SK-N-SH (cell line): Measurements from ENCODE around the gene SH2D5. TPM values are rescaled to one million over a fixed set of nuclear protein-coding genes. Genes with fewer than 3 reads are reported as not detected.

Experiments
- CTCF ChIA-PET: fragments of 300-600, 350-600 bp; formaldehyde crosslinking; extraction: SDS; loops from one replicate; lab custom pipeline; 2021; lab: Yijun Ruan, JAX
- POLR2A ChIA-PET: fragments of 350-600 bp; sonication (Branson Sonifier 250); formaldehyde crosslinking; extraction: SDS; loops from one replicate; lab custom pipeline; 2020; ENCODE audit warnings: antibody characterized with exemption, inconsistent platforms; lab: Yijun Ruan, JAX
- DNase-seq: peaks from one replicate; pipeline ENCODE4 v3.0.0; 2012
- H2AFZ ChIP-seq: fragments of 200-600 bp; sonication (generic); 2 replicates; pipeline ENCODE4 v1.8.1; 2016; ENCODE audit warnings: antibody characterized with exemption, mild to moderate bottlenecking, low read depth
- H3F3A ChIP-seq: fragments of 200-600 bp; sonication (generic); replicated peaks from 2 replicates; pipeline ENCODE3; 2016; ENCODE audit warnings: antibody characterized with exemption, mild to moderate bottlenecking; ENCODE audit not compliant: insufficient read depth
- H3K27ac ChIP-seq, 2 experiments: fragments of 200-500 bp in 1 of 2; fragments of 200-600 bp in 1 of 2; sonication (Bioruptor generic) in 1 of 2; sonication (generic), shearing (Covaris generic) in 1 of 2; 2 replicates each; pipeline versions ENCODE4 v1.5.1 to v1.6.1; 2014 to 2016; ENCODE audit warnings: low read depth in 2 of 2, inconsistent platforms in 1 of 2, low read length in 1 of 2, mild to moderate bottlenecking in 1 of 2, mixed read lengths in 1 of 2
- H3K27me3 ChIP-seq: fragments of 200-600 bp; sonication (generic), shearing (Covaris generic); 2 replicates; pipeline ENCODE4 v1.6.1; 2016; ENCODE audit warnings: mixed run types; ENCODE audit not compliant: insufficient read depth
- H3K36me3 ChIP-seq, 2 experiments: fragments of 200-500 bp in 1 of 2; fragments of 200-600 bp in 1 of 2; sonication (Bioruptor generic) in 1 of 2; sonication (generic) in 1 of 2; replicated peaks in 1 of 2; 2 replicates each; pipeline versions ENCODE3 to v1.5.1; 2014 to 2016; ENCODE audit warnings: low read length in 1 of 2, mild to moderate bottlenecking in 1 of 2; ENCODE audit not compliant: insufficient read depth in 2 of 2, control insufficient read depth in 1 of 2
- H3K4me1 ChIP-seq, 2 experiments: fragments of 200-500 bp in 1 of 2; fragments of 200-600 bp in 1 of 2; sonication (Bioruptor generic) in 1 of 2; sonication (generic), shearing (Covaris generic) in 1 of 2; 2 replicates each; pipeline versions ENCODE4 v1.5.1 to v1.6.1; 2014 to 2016; ENCODE audit warnings: low read depth in 1 of 2, low read length in 1 of 2, mixed run types in 1 of 2; ENCODE audit not compliant: insufficient read depth in 2 of 2, control insufficient read depth in 1 of 2
- H3K4me2 ChIP-seq: fragments of 200-600 bp; sonication (generic), shearing (Covaris generic); 2 replicates; pipeline ENCODE4 v1.6.1; 2017; ENCODE audit warnings: mixed run types
- H3K4me3 ChIP-seq, 2 experiments: fragments of 200-500 bp in 1 of 2; fragments of 200-600 bp in 1 of 2; sonication (Bioruptor generic) in 1 of 2; sonication (generic), shearing (Covaris generic) in 1 of 2; 2 replicates each; pipeline versions ENCODE4 v1.5.1 to v1.8.1; 2014 to 2016; ENCODE audit warnings: low read depth in 2 of 2, inconsistent platforms in 1 of 2, low read length in 1 of 2, mild to moderate bottlenecking in 1 of 2, mixed read lengths in 1 of 2, moderate library complexity in 1 of 2
- H3K79me2 ChIP-seq: fragments of 200-600 bp; sonication (generic); 2 replicates; pipeline ENCODE4 v1.8.1; 2017; ENCODE audit warnings: mild to moderate bottlenecking; ENCODE audit not compliant: insufficient read depth
- H3K9ac ChIP-seq: fragments of 200-600 bp; sonication (generic); 2 replicates; pipeline ENCODE4 v1.6.1; 2017; ENCODE audit warnings: mixed run types
- H3K9me2 ChIP-seq: fragments of 200-600 bp; sonication (generic); 2 replicates; pipeline ENCODE4 v1.6.1; 2017; ENCODE audit warnings: mixed run types
- H3K9me3 ChIP-seq: fragments of 200-600 bp; sonication (generic); 2 replicates; pipeline ENCODE4 v1.6.1; 2017; ENCODE audit warnings: mixed run types, mild to moderate bottlenecking, moderate library complexity
- H4K20me1 ChIP-seq: fragments of 200-600 bp; sonication (generic); 2 replicates; pipeline ENCODE4 v1.6.1; 2017; ENCODE audit warnings: mild to moderate bottlenecking, mixed run types; ENCODE audit not compliant: insufficient read depth
- CHD2 ChIP-seq: fragments of 150-350 bp; IDR thresholded peaks from 2 replicates; pipeline ENCODE4 v1.6.1; 2018; ENCODE audit warnings: low read length; ENCODE audit not compliant: partially characterized antibody
- ELF1 ChIP-seq: IDR thresholded peaks from 2 replicates; pipeline ENCODE4 v1.4.0; 2012
- EP300 ChIP-seq, 2 experiments: IDR thresholded peaks; 2 replicates each; pipeline versions ENCODE4 v1.4.0 to v1.6.1; 2012; ENCODE audit warnings: borderline replicate concordance in 1 of 2, low read depth in 1 of 2, low read length in 1 of 2
- FOSL2 ChIP-seq: IDR thresholded peaks from 2 replicates; pipeline ENCODE4 v1.4.0; 2012; ENCODE audit warnings: low read depth, mild to moderate bottlenecking, moderate library complexity, borderline replicate concordance
- FOXJ3 ChIP-seq: sonication (generic); formaldehyde crosslinking; IDR thresholded peaks from 2 replicates; pipeline ENCODE4 v1.5.1; 2020; ENCODE audit warnings: mild to moderate bottlenecking, missing genetic modification reagents
- GABPA ChIP-seq: IDR thresholded peaks from 2 replicates; pipeline ENCODE4 v1.4.0; 2012; ENCODE audit warnings: low read depth, mild to moderate bottlenecking
- GATA2 ChIP-seq: sonication (generic); formaldehyde crosslinking; IDR thresholded peaks from 2 replicates; pipeline ENCODE4 v1.5.0; 2020; ENCODE audit warnings: mild to moderate bottlenecking, missing genetic modification reagents
- MXI1 ChIP-seq: IDR thresholded peaks from 2 replicates; pipeline ENCODE4 v1.6.1; 2012; ENCODE audit warnings: mild to moderate bottlenecking, low read depth, low read length, improper control_type of control experiment
- NRF1 ChIP-seq: IDR thresholded peaks from 2 replicates; pipeline ENCODE4 v1.6.1; 2012; ENCODE audit warnings: low read depth, mild to moderate bottlenecking, low read length
- POLR2AphosphoS5 ChIP-seq: IDR thresholded peaks from 2 replicates; pipeline ENCODE4 v1.6.1; 2012; ENCODE audit warnings: low read depth, low read length
- RAD21 ChIP-seq: IDR thresholded peaks from 2 replicates; pipeline ENCODE4 v1.6.1; 2012; ENCODE audit warnings: mild to moderate bottlenecking, low read length
- RXRA ChIP-seq: IDR thresholded peaks from 2 replicates; pipeline ENCODE4 v1.4.0; 2012; ENCODE audit warnings: low read depth, mild to moderate bottlenecking, borderline replicate concordance
- TAF1 ChIP-seq: IDR thresholded peaks from 2 replicates; pipeline ENCODE4 v1.6.1; 2012; ENCODE audit warnings: low read depth, mild to moderate bottlenecking, low read length, moderate library complexity, borderline replicate concordance
- YY1 ChIP-seq: IDR thresholded peaks from 2 replicates; pipeline ENCODE4 v1.4.0; 2012; ENCODE audit warnings: low read depth, mild to moderate bottlenecking
- WGBS: methylation state at CpG from one replicate; pipeline ENCODE4 v1.1.6; 2017; ENCODE audit warnings: low lambda C conversion rate; 5-methylcytosine and 5-hydroxymethylcytosine counted together
- polyA plus RNA-seq, 3 experiments: library from polyadenylated mRNA; depleted of rRNA; stranded (reverse); fragments of >200 nt; gene quantifications; 2 replicates each; pipeline ENCODE4 v1.2.3, GENCODE V29; 2012
- TF ChIP-seq, protein P1 (sequence below): fragments of 150-350 bp; IDR thresholded peaks from 2 replicates; pipeline ENCODE4 v1.6.1; 2017; ENCODE audit warnings: antibody characterized with exemption, low read length, low read depth, borderline replicate concordance
- TF ChIP-seq, protein P2 (sequence below): IDR thresholded peaks from 2 replicates; pipeline ENCODE4 v1.4.0; 2012; ENCODE audit warnings: low read depth, borderline replicate concordance
- TF ChIP-seq, protein P3 (sequence below): fragments of 200-600 bp; sonication (generic); IDR thresholded peaks from 2 replicates; pipeline ENCODE4 v1.6.1; 2017; ENCODE audit warnings: antibody characterized with exemption, mild to moderate bottlenecking, moderate library complexity
- TF ChIP-seq, protein P4 (sequence below): IDR thresholded peaks from 2 replicates; pipeline ENCODE4 v1.6.1; 2012; ENCODE audit warnings: mild to moderate bottlenecking, low read depth, low read length, moderate library complexity
- TF ChIP-seq, protein P5 (sequence below): IDR thresholded peaks from 2 replicates; pipeline ENCODE4 v1.4.0; 2012; ENCODE audit warnings: low read depth

The SH2D5 gene
- polyA plus RNA-seq, 1 of the 3 experiments (the other 2 are of a cell fraction), result 6.1 TPM

DNA sequence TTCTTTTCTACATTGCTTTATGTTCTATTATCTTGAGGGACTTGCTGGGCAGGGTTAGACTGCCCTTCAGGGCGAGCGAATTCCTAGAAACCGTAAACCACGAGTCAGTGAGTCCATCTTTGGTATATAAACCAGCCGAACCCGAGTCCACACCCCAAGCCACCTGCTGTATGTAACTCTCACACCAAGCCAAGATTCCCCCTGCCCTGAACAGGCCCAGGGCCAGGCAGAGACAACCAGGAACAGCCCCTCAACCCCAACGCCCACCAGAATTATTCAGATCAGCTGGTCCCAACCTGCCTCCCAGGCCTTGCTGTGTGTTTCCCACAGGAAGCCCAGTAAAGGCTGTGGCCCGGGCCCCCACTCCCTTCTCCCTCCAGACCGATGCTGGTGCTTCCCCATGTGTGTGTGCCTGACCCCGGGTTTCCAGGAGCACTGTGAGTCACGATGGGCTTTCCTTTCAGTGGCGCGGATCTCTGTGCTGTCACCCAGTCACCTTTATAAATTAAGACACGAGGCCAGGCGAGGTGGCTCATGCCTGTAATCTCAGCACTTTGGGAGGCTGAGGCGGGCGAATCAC is 31.8 kb downstream of the SH2D5 start:
- 94% methylated on average over 13 of the region's 17 CpGs for WGBS
- Histone ChIP-seq H3K9ac (no peak overlapping the region), H3K36me3 (no peaks in the 10 kb centered on the region), H3F3A (peaks cover 9% of the 10 kb centered on the region), H3K27me3 (no peaks in the 10 kb centered on the region), H3K4me2 (no peak overlapping the region), H3K9me2 (no peaks in the 10 kb centered on the region), H4K20me1 (no peaks in the 10 kb centered on the region), H3K4me1 (peaks cover 3 to 21% of the 10 kb centered on the region in 2 experiments; a peak in 3 of 4 replicates), H3K9me3 (no peaks in the 10 kb centered on the region), H3K27ac (no peak overlapping the region), H3K4me3 (no peak overlapping the region), H3K79me2 (no peaks in the 10 kb centered on the region), H2AFZ (no peak overlapping the region)
- TF ChIP-seq CHD2, result no peak
- TF ChIP-seq, protein P1, sequence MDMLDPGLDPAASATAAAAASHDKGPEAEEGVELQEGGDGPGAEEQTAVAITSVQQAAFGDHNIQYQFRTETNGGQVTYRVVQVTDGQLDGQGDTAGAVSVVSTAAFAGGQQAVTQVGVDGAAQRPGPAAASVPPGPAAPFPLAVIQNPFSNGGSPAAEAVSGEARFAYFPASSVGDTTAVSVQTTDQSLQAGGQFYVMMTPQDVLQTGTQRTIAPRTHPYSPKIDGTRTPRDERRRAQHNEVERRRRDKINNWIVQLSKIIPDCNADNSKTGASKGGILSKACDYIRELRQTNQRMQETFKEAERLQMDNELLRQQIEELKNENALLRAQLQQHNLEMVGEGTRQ, result no peak
- TF ChIP-seq FOSL2, result no peak
- no peak for TF ChIP-seq GATA2 (CRISPR knock-in tag)
- TF ChIP-seq, protein P2, sequence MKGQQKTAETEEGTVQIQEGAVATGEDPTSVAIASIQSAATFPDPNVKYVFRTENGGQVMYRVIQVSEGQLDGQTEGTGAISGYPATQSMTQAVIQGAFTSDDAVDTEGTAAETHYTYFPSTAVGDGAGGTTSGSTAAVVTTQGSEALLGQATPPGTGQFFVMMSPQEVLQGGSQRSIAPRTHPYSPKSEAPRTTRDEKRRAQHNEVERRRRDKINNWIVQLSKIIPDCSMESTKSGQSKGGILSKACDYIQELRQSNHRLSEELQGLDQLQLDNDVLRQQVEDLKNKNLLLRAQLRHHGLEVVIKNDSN, result no peak
- TF ChIP-seq EP300 (IDR thresholded peaks at IDR 0.05; ENCODE audit: borderline replicate concordance in 1 of 2, low read depth in 1 of 2, low read length in 1 of 2), result no peak
- TF ChIP-seq, protein P3, sequence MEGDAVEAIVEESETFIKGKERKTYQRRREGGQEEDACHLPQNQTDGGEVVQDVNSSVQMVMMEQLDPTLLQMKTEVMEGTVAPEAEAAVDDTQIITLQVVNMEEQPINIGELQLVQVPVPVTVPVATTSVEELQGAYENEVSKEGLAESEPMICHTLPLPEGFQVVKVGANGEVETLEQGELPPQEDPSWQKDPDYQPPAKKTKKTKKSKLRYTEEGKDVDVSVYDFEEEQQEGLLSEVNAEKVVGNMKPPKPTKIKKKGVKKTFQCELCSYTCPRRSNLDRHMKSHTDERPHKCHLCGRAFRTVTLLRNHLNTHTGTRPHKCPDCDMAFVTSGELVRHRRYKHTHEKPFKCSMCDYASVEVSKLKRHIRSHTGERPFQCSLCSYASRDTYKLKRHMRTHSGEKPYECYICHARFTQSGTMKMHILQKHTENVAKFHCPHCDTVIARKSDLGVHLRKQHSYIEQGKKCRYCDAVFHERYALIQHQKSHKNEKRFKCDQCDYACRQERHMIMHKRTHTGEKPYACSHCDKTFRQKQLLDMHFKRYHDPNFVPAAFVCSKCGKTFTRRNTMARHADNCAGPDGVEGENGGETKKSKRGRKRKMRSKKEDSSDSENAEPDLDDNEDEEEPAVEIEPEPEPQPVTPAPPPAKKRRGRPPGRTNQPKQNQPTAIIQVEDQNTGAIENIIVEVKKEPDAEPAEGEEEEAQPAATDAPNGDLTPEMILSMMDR, result no peak
- TF ChIP-seq ELF1, result no peak
- no peak for TF ChIP-seq POLR2AphosphoS5
- no peak for TF ChIP-seq GABPA
- no peak for TF ChIP-seq RXRA
- no peak for TF ChIP-seq MXI1
- no peak for TF ChIP-seq RAD21
- TF ChIP-seq FOXJ3, result no peak
- no peak for TF ChIP-seq TAF1
- TF ChIP-seq, protein P4, sequence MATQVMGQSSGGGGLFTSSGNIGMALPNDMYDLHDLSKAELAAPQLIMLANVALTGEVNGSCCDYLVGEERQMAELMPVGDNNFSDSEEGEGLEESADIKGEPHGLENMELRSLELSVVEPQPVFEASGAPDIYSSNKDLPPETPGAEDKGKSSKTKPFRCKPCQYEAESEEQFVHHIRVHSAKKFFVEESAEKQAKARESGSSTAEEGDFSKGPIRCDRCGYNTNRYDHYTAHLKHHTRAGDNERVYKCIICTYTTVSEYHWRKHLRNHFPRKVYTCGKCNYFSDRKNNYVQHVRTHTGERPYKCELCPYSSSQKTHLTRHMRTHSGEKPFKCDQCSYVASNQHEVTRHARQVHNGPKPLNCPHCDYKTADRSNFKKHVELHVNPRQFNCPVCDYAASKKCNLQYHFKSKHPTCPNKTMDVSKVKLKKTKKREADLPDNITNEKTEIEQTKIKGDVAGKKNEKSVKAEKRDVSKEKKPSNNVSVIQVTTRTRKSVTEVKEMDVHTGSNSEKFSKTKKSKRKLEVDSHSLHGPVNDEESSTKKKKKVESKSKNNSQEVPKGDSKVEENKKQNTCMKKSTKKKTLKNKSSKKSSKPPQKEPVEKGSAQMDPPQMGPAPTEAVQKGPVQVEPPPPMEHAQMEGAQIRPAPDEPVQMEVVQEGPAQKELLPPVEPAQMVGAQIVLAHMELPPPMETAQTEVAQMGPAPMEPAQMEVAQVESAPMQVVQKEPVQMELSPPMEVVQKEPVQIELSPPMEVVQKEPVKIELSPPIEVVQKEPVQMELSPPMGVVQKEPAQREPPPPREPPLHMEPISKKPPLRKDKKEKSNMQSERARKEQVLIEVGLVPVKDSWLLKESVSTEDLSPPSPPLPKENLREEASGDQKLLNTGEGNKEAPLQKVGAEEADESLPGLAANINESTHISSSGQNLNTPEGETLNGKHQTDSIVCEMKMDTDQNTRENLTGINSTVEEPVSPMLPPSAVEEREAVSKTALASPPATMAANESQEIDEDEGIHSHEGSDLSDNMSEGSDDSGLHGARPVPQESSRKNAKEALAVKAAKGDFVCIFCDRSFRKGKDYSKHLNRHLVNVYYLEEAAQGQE, result no peak
- TF ChIP-seq YY1, result no peak
- TF ChIP-seq NRF1, result no peak
- TF ChIP-seq, protein P5, sequence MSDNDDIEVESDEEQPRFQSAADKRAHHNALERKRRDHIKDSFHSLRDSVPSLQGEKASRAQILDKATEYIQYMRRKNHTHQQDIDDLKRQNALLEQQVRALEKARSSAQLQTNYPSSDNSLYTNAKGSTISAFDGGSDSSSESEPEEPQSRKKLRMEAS, result no peak
- ChIA-PET CTCF (no interaction called here), POLR2A (no interaction called here)
- no peak for DNase-seq
